HG03378 (cell line): ENCODE data around the gene KLK14.

Experiments
- ATAC-seq: cut with Tn5 transposase; IDR thresholded peaks from one replicate; pipeline ENCODE4 v1.9.1; 2021; ENCODE audit warnings: mild to moderate bottlenecking, moderate library complexity; ENCODE audit not compliant: unreplicated experiment

Gene KLK14

DNA sequence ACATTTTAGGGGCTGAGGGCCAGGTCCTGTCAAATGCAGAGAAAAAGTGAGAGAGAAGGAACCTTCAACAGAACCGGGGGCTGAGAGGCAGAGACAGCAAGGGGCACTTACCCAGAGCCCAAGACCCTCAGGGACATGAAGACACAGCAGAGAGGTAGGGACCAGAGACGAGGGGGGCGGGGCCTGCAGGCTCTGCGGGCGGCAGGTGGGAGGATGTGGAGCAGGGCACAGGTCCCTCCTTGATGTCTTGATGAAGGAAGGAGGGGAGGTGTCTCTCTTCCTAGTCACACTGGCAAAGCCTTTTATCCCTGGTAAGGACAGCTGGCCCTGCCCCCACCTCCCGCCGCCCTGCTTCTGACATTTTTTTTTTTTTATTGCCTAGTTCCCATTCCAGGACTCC is at the start of gene KLK14:
Gene KLK14 (minus strand): TSS at position 277 of the 400 bp plus-strand sequence. CDS start 273 bp downstream, at position 4.
- no peak for ATAC-seq

DNA sequence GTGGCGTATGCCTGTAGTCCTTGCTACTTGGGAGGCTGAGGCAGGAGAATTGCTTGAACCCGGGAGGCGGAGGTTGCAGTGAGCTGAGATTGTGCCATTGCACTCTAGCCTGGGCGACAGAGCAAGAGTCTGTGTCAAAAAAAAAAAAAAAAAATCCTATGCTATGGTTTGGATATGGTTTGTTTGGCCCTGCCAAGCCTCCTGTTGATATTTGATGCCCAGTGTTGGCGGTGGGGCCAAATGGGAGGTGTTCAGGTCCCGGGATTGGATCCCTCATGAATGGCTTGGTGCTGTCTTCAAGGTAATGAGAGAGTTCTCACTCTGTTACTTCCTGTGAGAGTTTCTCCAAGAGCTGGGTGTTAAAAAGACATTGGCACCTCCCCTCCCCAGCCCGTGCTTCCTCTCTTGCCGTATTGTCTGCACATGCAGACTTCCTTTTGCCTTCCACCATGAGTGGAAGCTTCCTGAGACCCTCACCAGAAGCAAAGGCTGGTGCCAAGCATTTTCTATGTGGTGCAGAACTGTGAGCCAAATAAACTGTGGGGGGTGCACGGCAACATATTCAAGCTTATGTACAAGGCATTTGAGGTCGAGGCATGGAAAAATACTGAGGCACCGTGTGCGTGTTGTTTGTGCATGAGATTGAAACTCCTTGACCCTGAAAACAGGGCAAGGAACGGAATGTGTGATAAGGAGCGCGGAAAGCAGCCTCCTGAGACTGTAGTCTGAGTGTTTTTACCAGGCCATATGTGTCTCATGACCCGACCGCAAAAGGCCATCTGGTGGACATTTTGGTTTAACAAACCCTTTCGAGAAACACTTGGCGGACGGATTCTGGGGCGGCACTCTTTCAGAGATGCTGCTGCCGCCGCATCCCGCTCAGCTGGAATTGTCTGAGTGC is 49.3 kb upstream of the KLK14 start:
- no peak for ATAC-seq

- ATAC-seq, result no peak
Measured at GRCh38 chr19:51129716-51130115, 47.0 kb upstream of the KLK14 start.

DNA sequence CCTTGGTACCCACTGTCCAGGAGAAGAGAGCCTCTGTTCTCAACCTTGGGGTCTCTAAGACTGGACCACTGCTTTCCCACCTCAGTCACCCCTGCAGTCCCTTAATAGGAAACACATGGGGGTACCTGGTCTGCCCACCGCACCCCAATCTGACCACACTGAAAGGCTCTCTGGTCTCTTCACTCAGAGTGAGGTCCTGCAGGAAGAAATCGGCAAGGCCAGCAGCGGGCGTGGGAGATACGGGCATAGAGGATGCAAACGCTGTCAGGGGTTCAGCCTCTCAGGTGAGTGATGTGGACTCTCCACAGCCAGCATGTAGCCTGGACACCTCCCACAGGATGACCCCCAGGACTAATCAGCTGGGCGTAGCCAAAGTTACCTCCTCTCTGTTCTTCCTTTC is 45.5 kb upstream of the KLK14 start:
- no peak for ATAC-seq

- no peak for ATAC-seq
Measured at GRCh38 chr19:51127755-51128154, 45.1 kb upstream of the KLK14 start.

- ATAC-seq, result no peak
Measured at GRCh38 chr19:51127032-51127431, 44.3 kb upstream of the KLK14 start.

DNA sequence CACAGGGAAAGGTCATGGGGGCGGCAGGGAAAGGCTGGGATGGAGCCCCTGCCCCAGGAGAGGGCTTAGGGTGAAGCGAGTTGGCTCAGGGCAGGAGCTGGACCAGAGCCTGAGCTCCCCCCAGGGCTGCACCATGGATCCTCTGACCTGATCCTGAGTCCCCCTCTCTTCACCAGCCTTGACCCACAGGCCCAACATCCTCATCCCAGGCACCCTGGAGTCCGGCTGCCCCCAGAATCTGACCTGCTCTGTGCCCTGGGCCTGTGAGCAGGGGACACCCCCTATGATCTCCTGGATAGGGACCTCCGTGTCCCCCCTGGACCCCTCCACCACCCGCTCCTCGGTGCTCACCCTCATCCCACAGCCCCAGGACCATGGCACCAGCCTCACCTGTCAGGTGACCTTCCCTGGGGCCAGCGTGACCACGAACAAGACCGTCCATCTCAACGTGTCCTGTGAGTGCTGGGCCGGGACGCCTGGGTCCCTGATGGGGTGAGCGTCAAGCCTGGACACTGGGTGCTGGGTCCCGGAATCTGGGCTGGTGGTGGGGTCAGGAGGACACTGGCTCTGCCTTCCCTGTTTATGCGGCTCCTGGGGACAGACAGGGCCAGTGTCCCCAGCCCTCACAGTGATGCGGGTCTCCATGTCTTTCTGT is 42.9 kb upstream of the KLK14 start:
- ATAC-seq, result no peak

DNA sequence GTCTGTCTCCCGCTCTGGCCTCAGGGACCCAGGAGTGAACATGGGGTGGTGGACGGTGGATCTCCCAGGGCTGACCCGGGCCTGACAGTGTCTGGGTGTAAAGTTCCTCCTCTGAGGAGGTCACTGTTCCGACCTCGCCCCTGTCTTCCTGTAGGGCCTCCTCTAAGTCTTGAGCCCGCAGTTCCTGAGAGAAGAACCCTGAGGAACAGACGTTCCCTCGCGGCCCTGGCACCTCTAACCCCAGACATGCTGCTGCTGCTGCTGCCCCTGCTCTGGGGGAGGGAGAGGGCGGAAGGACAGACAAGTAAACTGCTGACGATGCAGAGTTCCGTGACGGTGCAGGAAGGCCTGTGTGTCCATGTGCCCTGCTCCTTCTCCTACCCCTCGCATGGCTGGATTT is 42.0 kb upstream of the KLK14 start, which contains the start of gene SIGLEC9:
Gene SIGLEC9 (plus strand): TSS at position 178 of the 400 bp plus-strand sequence. CDS start 69 bp downstream, at position 247.
- ATAC-seq, result no peak

GRCh38 chr19:51124216-51124615 is 41.5 kb upstream of the KLK14 start:
- ATAC-seq, result no peak

DNA sequence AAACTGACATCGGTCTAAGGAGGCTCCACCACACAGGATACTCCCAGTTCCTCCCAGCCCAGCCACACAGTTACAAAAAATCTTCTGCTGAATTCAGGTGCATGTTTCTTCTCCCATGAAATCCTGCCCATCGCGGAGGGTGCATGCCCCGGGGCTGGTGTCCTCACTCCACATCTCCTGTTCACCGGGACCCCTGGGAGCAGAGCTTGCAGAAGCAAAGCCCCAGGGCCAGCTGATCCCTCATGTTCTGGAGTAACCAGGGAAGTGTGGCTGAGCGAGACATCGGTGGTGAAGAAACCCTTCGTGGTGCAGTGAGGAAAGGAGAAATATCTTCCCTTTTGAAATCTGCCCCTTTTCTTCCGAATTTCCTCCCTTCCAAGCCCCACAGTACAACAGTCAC is 41.1 kb upstream of the KLK14 start:
- no peak for ATAC-seq

GRCh38 chr19:51123381-51123800 is 40.7 kb upstream of the KLK14 start:
- ATAC-seq, result no peak

GRCh38 chr19:51122112-51122981 is 39.7 kb upstream of the KLK14 start:
- no peak for ATAC-seq

GRCh38 chr19:51121257-51121656 is 38.6 kb upstream of the KLK14 start:
- no peak for ATAC-seq

GRCh38 chr19:51120160-51120559 is 37.5 kb upstream of the KLK14 start:
- no peak for ATAC-seq

DNA sequence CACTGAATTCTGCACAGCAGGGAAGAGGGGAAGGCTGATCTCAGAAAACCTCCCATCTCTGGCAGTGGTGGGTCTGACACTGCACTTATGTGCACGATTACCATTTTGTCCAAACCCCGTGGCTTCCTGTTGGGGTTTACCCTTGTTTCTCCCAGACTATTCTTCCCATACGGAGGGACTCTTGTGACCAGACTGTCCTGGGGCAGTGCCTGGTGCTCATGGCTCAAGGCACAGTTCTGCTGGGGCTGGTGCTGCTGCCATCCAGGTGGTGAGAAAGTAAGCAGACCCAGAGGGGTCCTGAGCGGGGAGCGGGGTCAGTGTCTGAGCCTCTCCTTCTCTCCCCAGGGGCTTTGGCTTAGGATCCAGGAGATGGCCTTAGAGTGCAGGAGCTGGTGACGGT is 36.9 kb upstream of the KLK14 start:
- no peak for ATAC-seq

GRCh38 chr19:51119101-51119500 is 36.4 kb upstream of the KLK14 start:
- no peak for ATAC-seq

GRCh38 chr19:51116736-51117286 is 34.1 kb upstream of the KLK14 start:
- no peak for ATAC-seq

DNA sequence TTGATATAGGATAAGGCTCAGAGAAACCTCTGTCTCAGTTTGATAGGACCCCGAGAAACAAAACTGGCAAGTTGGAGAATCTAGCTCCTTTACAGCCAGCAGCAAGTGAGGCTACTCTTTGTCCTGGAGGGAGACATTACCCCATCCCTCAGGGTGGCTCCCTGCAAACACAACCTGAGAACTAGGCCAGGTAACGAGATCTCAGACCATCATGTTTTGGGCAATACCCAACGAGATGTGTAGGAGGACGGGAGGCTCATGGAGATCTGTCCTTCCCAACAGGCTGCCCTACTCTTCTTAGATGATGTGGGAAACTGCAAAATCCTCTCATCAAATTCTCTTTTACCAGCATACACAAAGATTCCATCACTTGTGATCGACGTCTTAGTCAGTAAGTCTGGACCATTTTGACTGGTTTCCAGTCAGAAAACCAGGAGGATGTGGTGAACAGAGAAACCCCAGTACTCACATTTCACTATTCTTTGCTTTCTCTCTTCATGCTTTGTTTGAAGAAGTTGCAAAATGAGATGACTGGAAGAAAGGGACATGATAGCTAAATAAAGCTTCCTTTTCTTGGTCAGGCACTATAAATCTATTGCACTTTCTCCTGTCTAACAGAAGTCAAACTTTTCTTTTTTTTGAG is 31.5 kb upstream of the KLK14 start:
- ATAC-seq, result no peak

- ATAC-seq, result no peak
Measured at GRCh38 chr19:51111606-51112005, 28.9 kb upstream of the KLK14 start.

DNA sequence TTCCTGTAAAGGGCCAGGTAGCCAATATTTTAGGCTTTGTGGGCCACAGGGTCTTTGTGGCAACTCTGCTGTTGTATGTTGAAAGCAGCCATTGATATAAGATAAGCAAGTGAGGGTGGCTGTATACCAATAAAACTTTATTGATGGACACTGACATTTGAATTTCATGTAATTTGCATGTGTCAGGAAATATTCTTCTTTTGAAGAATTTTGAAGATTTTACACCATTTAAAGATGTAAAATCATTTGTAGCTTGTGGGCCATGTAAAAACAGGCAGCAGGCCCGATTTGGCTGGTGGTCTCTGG is 27.9 kb upstream of the KLK14 start:
- no peak for ATAC-seq

GRCh38 chr19:51108805-51109146 is 26.1 kb upstream of the KLK14 start:
- peak; percentile 27 for ATAC-seq
